ENCODE results near the gene LIMK2.

DNA sequence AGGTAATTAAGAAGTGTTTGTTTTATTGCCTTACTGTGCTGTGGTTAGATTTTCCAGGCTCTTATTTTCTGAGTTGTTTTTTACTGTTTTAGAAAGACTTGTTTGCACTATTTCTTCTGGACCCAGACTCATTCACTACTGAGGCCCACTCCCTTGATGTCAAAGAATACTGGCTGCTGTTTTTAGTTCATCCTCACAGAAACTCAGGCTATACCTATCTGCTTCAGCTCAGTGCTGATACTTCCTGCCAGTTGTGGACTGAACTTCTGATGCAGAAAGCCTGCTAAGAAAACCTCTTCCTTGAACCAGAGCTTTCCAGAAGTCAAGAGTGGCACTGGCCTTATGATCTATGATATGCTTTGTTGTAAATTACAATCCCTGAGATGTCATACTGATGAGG, 96.1 kb downstream of the LIMK2 start:
- TF ChIP-seq, protein P1, sequence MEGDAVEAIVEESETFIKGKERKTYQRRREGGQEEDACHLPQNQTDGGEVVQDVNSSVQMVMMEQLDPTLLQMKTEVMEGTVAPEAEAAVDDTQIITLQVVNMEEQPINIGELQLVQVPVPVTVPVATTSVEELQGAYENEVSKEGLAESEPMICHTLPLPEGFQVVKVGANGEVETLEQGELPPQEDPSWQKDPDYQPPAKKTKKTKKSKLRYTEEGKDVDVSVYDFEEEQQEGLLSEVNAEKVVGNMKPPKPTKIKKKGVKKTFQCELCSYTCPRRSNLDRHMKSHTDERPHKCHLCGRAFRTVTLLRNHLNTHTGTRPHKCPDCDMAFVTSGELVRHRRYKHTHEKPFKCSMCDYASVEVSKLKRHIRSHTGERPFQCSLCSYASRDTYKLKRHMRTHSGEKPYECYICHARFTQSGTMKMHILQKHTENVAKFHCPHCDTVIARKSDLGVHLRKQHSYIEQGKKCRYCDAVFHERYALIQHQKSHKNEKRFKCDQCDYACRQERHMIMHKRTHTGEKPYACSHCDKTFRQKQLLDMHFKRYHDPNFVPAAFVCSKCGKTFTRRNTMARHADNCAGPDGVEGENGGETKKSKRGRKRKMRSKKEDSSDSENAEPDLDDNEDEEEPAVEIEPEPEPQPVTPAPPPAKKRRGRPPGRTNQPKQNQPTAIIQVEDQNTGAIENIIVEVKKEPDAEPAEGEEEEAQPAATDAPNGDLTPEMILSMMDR (conservative IDR thresholded peaks at IDR 0.05), result no peak
- no peak for TF ChIP-seq EZH2 (IDR thresholded peaks at IDR 0.05; ENCODE audit: low read depth)
